MM.1S (cell line): ENCODE results near the gene MAGI2.

Source experiments
- DNase-seq: peaks from one replicate; pipeline ENCODE4 v3.0.0-alpha.2; 2015
- H2AFZ ChIP-seq: fragments of 300-600 bp; sonication (generic); 2 replicates; pipeline ENCODE4 v1.6.0; 2016; ENCODE audit warnings: antibody characterized with exemption, low read length
- H3F3A ChIP-seq: fragments of 300-600 bp; sonication (generic); 2 replicates; pipeline ENCODE4 v1.6.1; 2016; ENCODE audit warnings: mild to moderate bottlenecking, antibody characterized with exemption, low read length, moderate library complexity, mixed read lengths; ENCODE audit not compliant: insufficient read depth
- H3K27ac ChIP-seq: fragments of 300-600 bp; sonication (generic); 2 replicates; pipeline ENCODE4 v1.5.1; 2016; ENCODE audit warnings: mild to moderate bottlenecking, low read length
- H3K27me3 ChIP-seq: fragments of 300-600 bp; sonication (generic); replicated peaks from 2 replicates; pipeline ENCODE4 v1.6.0; 2016; ENCODE audit warnings: low read length; ENCODE audit not compliant: insufficient read depth
- H3K36me3 ChIP-seq: fragments of 300-600 bp; sonication (generic); replicated peaks from 2 replicates; pipeline ENCODE4 v1.6.1; 2016; ENCODE audit warnings: mild to moderate bottlenecking, low read length, mixed read lengths; ENCODE audit not compliant: insufficient read depth
- H3K4me1 ChIP-seq: fragments of 300-600 bp; sonication (generic); 2 replicates; pipeline ENCODE4 v1.6.1; 2016; ENCODE audit warnings: low read length, mixed read lengths
- H3K4me2 ChIP-seq: fragments of 300-600 bp; sonication (generic); 2 replicates; pipeline ENCODE4 v1.6.0; 2016; ENCODE audit warnings: low read depth, low read length
- H3K4me3 ChIP-seq: fragments of 300-600 bp; sonication (generic); 2 replicates; pipeline ENCODE4 v1.5.1; 2016; ENCODE audit warnings: low read length, mixed read lengths
- H3K79me2 ChIP-seq: fragments of 300-600 bp; sonication (generic); 2 replicates; pipeline ENCODE4 v1.6.1; 2016; ENCODE audit warnings: mixed run types, low read length, mixed read lengths
- H3K9ac ChIP-seq: fragments of 300-600 bp; sonication (generic); 2 replicates; pipeline ENCODE4 v1.6.1; 2016; ENCODE audit warnings: low read length, mixed read lengths
- H3K9me2 ChIP-seq: fragments of 300-600 bp; sonication (generic); replicated peaks from 2 replicates; pipeline ENCODE4 v1.6.1; 2016; ENCODE audit warnings: mild to moderate bottlenecking, low read length, mixed read lengths; ENCODE audit not compliant: insufficient read depth
- H3K9me3 ChIP-seq: fragments of 300-600 bp; sonication (generic); replicated peaks from 2 replicates; pipeline ENCODE4 v1.6.1; 2016; ENCODE audit warnings: mild to moderate bottlenecking, low read length, mixed read lengths; ENCODE audit not compliant: insufficient read depth
- H4K20me1 ChIP-seq: fragments of 300-600 bp; sonication (generic); 2 replicates; pipeline ENCODE4 v1.6.1; 2016; ENCODE audit warnings: mild to moderate bottlenecking, low read length, moderate library complexity, mixed read lengths; ENCODE audit not compliant: insufficient read depth
- EZH2 ChIP-seq: fragments of 300-600 bp; sonication (generic); optimal IDR thresholded peaks from 2 replicates; pipeline ENCODE3; 2017; ENCODE audit warnings: low read depth, mild to moderate bottlenecking, antibody characterized with exemption, low read length, mixed read lengths
- EZH2phosphoT487 ChIP-seq: fragments of 300-600 bp; sonication (generic); IDR thresholded peaks from 2 replicates; pipeline ENCODE4 v1.6.1; 2018; ENCODE audit warnings: antibody characterized with exemption, low read length
- TF ChIP-seq, protein P1 (sequence below): fragments of 300-600 bp; sonication (generic); IDR thresholded peaks from 2 replicates; pipeline ENCODE4 v1.5.1; 2016; ENCODE audit warnings: antibody characterized with exemption, low read length, mixed read lengths

Gene MAGI2

DNA sequence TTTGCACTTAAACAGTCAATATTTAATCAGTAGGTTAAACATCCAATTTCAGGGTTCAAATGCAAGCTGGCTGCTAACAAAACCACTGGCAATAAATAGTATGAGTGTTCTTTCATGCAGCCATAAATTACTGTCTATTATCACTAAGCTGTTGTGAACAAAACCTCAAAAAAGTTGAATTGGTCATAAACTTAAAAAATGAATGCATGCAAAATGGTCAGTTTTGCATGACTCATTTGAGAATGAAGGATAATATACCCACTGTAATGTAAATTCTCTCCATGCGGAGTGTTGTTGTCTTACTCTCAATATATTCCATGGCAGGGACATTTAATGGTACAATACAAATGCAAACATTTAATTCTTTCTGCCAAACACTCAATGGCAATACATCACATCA lies 226.4 kb downstream of the MAGI2 start:
- Histone ChIP-seq H3K9me2 (no peaks in the 10 kb centered on the region), H3K36me3 (no peaks in the 10 kb centered on the region), H3K27me3 (no peaks in the 10 kb centered on the region), H3F3A (no peaks in the 10 kb centered on the region), H2AFZ (no peak overlapping the region), H4K20me1 (no peaks in the 10 kb centered on the region), H3K9ac (no peak overlapping the region), H3K9me3 (no peaks in the 10 kb centered on the region), H3K4me2 (no peak overlapping the region), H3K4me1 (no peaks in the 10 kb centered on the region), H3K27ac (no peak overlapping the region), H3K4me3 (no peak overlapping the region), H3K79me2 (no peaks in the 10 kb centered on the region)
- TF ChIP-seq EZH2 = no peak
- TF ChIP-seq EZH2phosphoT487 = no peak
- TF ChIP-seq, protein P1, sequence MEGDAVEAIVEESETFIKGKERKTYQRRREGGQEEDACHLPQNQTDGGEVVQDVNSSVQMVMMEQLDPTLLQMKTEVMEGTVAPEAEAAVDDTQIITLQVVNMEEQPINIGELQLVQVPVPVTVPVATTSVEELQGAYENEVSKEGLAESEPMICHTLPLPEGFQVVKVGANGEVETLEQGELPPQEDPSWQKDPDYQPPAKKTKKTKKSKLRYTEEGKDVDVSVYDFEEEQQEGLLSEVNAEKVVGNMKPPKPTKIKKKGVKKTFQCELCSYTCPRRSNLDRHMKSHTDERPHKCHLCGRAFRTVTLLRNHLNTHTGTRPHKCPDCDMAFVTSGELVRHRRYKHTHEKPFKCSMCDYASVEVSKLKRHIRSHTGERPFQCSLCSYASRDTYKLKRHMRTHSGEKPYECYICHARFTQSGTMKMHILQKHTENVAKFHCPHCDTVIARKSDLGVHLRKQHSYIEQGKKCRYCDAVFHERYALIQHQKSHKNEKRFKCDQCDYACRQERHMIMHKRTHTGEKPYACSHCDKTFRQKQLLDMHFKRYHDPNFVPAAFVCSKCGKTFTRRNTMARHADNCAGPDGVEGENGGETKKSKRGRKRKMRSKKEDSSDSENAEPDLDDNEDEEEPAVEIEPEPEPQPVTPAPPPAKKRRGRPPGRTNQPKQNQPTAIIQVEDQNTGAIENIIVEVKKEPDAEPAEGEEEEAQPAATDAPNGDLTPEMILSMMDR = no peak
- no peak for DNase-seq

DNA sequence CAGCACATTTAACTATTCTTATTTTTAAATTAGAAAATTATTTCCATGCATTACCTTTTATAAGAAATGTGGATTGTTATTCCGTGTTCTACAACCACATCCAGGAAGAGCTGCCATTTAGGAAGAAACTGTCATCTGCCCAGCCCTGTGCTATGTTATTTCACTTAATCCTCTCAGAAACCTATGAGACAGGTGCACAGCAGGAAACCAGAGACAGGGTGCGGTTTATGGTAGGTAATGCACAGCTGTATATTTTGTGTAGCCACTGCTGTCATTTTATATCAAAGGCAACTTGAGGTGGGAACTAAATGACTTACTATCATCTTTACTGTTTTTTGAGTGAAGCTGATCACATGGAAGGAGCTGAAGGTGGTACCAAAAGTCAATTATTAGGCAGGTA lies 232.3 kb downstream of the MAGI2 start:
- H3K9ac ChIP-seq = no peak overlapping the region
- H2AFZ ChIP-seq = 0 out of 2 replicates have a peak overlapping the region, but pooled peaks have one; percentile 6
- peak overlapping the region; percentile 20; the same call in 1 of the 2 replicates for H3K4me3 ChIP-seq
- H3K4me2 ChIP-seq = peak overlapping the region; percentile 43
- TF ChIP-seq, protein P1 = no peak
- TF ChIP-seq EZH2 (no peak), EZH2phosphoT487 (no peak)
- no peaks in the 10 kb centered on the region for H3K9me3 ChIP-seq
- peak; percentile 74 for DNase-seq
- H3K27me3 ChIP-seq = no peaks in the 10 kb centered on the region
- peaks cover 11% of the 10 kb centered on the region for H3K4me1 ChIP-seq
- H3K27ac ChIP-seq = peak overlapping the region; percentile 26; the same call in 1 of the 2 replicates
- H3K9me2 ChIP-seq = no peaks in the 10 kb centered on the region
- no peaks in the 10 kb centered on the region for H3K36me3 ChIP-seq
- H3K79me2 ChIP-seq = no peaks in the 10 kb centered on the region
- no peaks in the 10 kb centered on the region; the same call in 1 of the 2 replicates for H3F3A ChIP-seq
- no peaks in the 10 kb centered on the region for H4K20me1 ChIP-seq

DNA sequence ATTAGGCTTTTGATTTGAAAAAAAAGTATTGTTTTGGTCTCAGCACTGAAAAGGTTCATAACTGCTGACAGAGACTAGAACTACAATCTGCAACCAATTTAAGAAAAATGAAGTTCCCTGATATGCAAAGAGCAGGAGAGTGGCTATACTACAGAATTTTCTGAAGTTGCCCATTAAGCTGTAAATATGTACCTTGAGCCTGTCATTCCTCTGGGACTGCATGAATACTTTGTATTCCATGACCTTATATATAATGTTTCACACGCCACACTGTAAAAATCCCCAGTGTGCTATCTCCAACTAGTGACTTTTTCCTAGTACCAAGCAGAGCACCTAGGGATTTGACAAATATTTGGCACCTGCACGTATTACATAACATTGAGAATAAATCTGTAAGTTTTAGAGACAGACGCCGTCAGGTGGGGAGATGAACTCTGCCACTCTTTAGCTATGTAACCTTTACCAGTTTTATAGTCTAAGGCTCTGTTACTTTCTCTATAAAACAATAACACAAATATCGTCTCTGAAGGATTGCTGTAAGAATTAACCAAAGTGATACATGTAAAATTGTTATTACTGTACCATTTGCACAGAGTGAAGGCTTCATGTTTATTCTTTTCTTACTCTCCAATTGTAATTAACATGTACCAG lies 235.4 kb downstream of the MAGI2 start:
- H3K9ac ChIP-seq = no peak overlapping the region
- no peak overlapping the region for H3K4me2 ChIP-seq
- H3K4me1 ChIP-seq = peaks cover 11% of the 10 kb centered on the region
- no peak overlapping the region for H3K4me3 ChIP-seq
- H3K27ac ChIP-seq = no peak overlapping the region
- no peaks in the 10 kb centered on the region for H3K36me3 ChIP-seq
- H3K9me2 ChIP-seq = no peaks in the 10 kb centered on the region
- TF ChIP-seq, protein P1 = no peak
- TF ChIP-seq EZH2phosphoT487 = no peak
- no peak for TF ChIP-seq EZH2
- no peaks in the 10 kb centered on the region for H3K27me3 ChIP-seq
- H4K20me1 ChIP-seq = no peaks in the 10 kb centered on the region
- no peak for DNase-seq
- no peak overlapping the region for H2AFZ ChIP-seq
- no peaks in the 10 kb centered on the region for H3K79me2 ChIP-seq
- H3K9me3 ChIP-seq = no peaks in the 10 kb centered on the region
- no peaks in the 10 kb centered on the region; the same call in 1 of the 2 replicates for H3F3A ChIP-seq
